HepG2 (cell line): Measurements from ENCODE around the gene TMEM258. TPM values are rescaled to one million over a fixed set of nuclear protein-coding genes. Genes with fewer than 3 reads are reported as not detected.

ENCODE experiments used
- ADNP ChIP-seq: sonication (generic); formaldehyde crosslinking; IDR thresholded peaks from 2 replicates; pipeline ENCODE4 v1.4.0; 2020; ENCODE audit warnings: missing genetic modification reagents
- AGO1 ChIP-seq: fragments of 200-400 bp; formaldehyde crosslinking; IDR thresholded peaks from 2 replicates; pipeline ENCODE4 v1.6.1; 2017; ENCODE audit warnings: mild to moderate bottlenecking, low read depth, low read length, moderate library complexity; ENCODE audit not compliant: poor library complexity, severe bottlenecking
- CENPT ChIP-seq: sonication (generic); formaldehyde crosslinking; IDR thresholded peaks from 2 replicates; pipeline ENCODE4 v1.8.0; 2022; ENCODE audit warnings: low read depth, mild to moderate bottlenecking, moderate library complexity, missing genetic modification reagents
- FIP1L1 ChIP-seq: fragments of 200-400 bp; formaldehyde crosslinking; IDR thresholded peaks from 2 replicates; pipeline ENCODE4 v1.6.1; 2018; ENCODE audit warnings: low read depth, mild to moderate bottlenecking, low read length, moderate library complexity, borderline replicate concordance; ENCODE audit not compliant: insufficient read depth
- HNF1B ChIP-seq: sonication (generic); formaldehyde crosslinking; IDR thresholded peaks from 2 replicates; pipeline ENCODE4 v1.5.1; 2020; ENCODE audit warnings: mild to moderate bottlenecking, moderate library complexity, missing genetic modification reagents
- LRRFIP1 ChIP-seq: sonication (generic); formaldehyde crosslinking; conservative IDR thresholded peaks from 2 replicates; pipeline ENCODE4 v1.4.0; 2020; ENCODE audit warnings: missing genetic modification reagents
- MTA1 ChIP-seq: sonication (generic); formaldehyde crosslinking; IDR thresholded peaks from 2 replicates; pipeline ENCODE4 v1.4.0; 2020; ENCODE audit warnings: missing genetic modification reagents, mild to moderate bottlenecking, borderline replicate concordance
- SP5 ChIP-seq: IDR thresholded peaks from 2 replicates; pipeline ENCODE4 v1.6.1; 2016; ENCODE audit warnings: low read depth, borderline replicate concordance
- SUZ12 ChIP-seq: fragments of 150-350 bp; IDR thresholded peaks from 2 replicates; pipeline ENCODE4 v1.6.1; 2014; ENCODE audit warnings: low read depth, low read length
- THYN1 ChIP-seq: sonication (generic); formaldehyde crosslinking; IDR thresholded peaks from 2 replicates; pipeline ENCODE4 v1.8.1; 2023; ENCODE audit warnings: low read depth, mild to moderate bottlenecking, moderate library complexity, missing genetic modification reagents, borderline replicate concordance
- ZMAT5 ChIP-seq: sonication (generic); formaldehyde crosslinking; IDR thresholded peaks from 2 replicates; pipeline ENCODE4 v1.5.0; 2020; ENCODE audit warnings: mild to moderate bottlenecking, low read depth, missing genetic modification reagents, borderline replicate concordance
- ZNF749 ChIP-seq: sonication (generic); formaldehyde crosslinking; IDR thresholded peaks from 2 replicates; pipeline ENCODE4 v1.8.0; 2022; ENCODE audit warnings: mild to moderate bottlenecking, missing genetic modification reagents, moderate library complexity, borderline replicate concordance
- ZNF784 ChIP-seq: sonication (generic); formaldehyde crosslinking; IDR thresholded peaks from 2 replicates; pipeline ENCODE4 v1.5.1; 2020; ENCODE audit warnings: missing genetic modification reagents, mild to moderate bottlenecking, borderline replicate concordance
- ZSCAN12 ChIP-seq: sonication (generic); formaldehyde crosslinking; IDR thresholded peaks from 2 replicates; pipeline ENCODE4 v1.9.0; 2021; ENCODE audit warnings: mild to moderate bottlenecking, missing genetic modification reagents
- polyA plus RNA-seq, 8 experiments: library from polyadenylated mRNA; depleted of rRNA in 3 of 8; stranded (reverse) in 7 of 8; unstranded in 1 of 8; fragments of >200 nt; fragmentation: Illumina TruSeq in 4 of 8; extraction: Trizol in 4 of 8; gene quantifications; 2 replicates each; pipeline versions ENCODE4 v1.2.1 to v1.2.3, GENCODE V29; 2011 to 2016; ENCODE audit warnings: low read depth in 4 of 8, missing spikeins in 1 of 8, mixed read lengths in 1 of 8; ENCODE audit not compliant: insufficient read depth in 1 of 8
- total RNA-seq, 5 experiments: library from RNA; depleted of rRNA; stranded (reverse); fragments of >200 nt; fragmentation: Illumina TruSeq; extraction: Trizol; gene quantifications; 2 replicates each; pipeline ENCODE4 v1.2.3, GENCODE V29; 2016; ENCODE audit warnings: low read depth in 1 of 5
- TF ChIP-seq, protein P1 (sequence below): IDR thresholded peaks from 2 replicates; pipeline ENCODE4 v1.6.1; 2012; ENCODE audit warnings: low read depth, low read length, improper control_type of control experiment
- TF ChIP-seq, protein P2 (sequence below): IDR thresholded peaks from 2 replicates; pipeline ENCODE4 v1.6.1; 2016
- TF ChIP-seq, protein P3 (sequence below): sonication (generic); formaldehyde crosslinking; IDR thresholded peaks from 2 replicates; pipeline ENCODE4 v1.5.0; 2020; ENCODE audit warnings: missing genetic modification reagents

TMEM258 gene
- total and polyA plus RNA-seq, 2 of the 13 experiments (the other 11 are each of a cell fraction or from before 2014, with no cell fraction given): 175 to 424 TPM

GRCh38 chr11:61828629-61829407 is 36.4 kb upstream of the TMEM258 start (continued):
- 0 out of 2 replicates have a peak, but pooled peaks have one; percentile 39 for TF ChIP-seq HNF1B (CRISPR knock-in tag)
- TF ChIP-seq, protein P1, sequence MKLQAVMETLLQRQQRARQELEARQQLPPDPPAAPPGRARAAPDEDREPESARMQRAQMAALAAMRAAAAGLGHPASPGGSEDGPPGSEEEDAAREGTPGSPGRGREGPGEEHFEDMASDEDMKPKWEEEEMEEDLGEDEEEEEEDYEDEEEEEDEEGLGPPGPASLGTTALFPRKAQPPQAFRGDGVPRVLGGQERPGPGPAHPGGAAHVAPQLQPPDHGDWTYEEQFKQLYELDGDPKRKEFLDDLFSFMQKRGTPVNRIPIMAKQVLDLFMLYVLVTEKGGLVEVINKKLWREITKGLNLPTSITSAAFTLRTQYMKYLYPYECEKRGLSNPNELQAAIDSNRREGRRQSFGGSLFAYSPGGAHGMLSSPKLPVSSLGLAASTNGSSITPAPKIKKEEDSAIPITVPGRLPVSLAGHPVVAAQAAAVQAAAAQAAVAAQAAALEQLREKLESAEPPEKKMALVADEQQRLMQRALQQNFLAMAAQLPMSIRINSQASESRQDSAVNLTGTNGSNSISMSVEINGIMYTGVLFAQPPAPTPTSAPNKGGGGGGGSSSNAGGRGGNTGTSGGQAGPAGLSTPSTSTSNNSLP: no peak
- TF ChIP-seq ZNF784 (CRISPR knock-in tag): no peak
- TF ChIP-seq ADNP (CRISPR knock-in tag): no peak
- TF ChIP-seq, protein P2, sequence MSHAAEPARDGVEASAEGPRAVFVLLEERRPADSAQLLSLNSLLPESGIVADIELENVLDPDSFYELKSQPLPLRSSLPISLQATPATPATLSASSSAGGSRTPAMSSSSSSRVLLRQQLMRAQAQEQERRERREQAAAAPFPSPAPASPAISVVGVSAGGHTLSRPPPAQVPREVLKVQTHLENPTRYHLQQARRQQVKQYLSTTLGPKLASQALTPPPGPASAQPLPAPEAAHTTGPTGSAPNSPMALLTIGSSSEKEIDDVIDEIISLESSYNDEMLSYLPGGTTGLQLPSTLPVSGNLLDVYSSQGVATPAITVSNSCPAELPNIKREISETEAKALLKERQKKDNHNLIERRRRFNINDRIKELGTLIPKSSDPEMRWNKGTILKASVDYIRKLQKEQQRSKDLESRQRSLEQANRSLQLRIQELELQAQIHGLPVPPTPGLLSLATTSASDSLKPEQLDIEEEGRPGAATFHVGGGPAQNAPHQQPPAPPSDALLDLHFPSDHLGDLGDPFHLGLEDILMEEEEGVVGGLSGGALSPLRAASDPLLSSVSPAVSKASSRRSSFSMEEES: no peak; the same call in 1 of the 2 replicates
- no peak for TF ChIP-seq SUZ12
- no peak for TF ChIP-seq THYN1
- TF ChIP-seq LRRFIP1 (CRISPR knock-in tag): no peak
- no peak for TF ChIP-seq ZMAT5 (CRISPR knock-in tag)
- TF ChIP-seq SP5 (CRISPR knock-in tag): no peak
- no peak for TF ChIP-seq AGO1
- TF ChIP-seq CENPT: no peak
- TF ChIP-seq MTA1: peak; percentile 8; the same call in 1 of the 2 replicates
- TF ChIP-seq, protein P3, sequence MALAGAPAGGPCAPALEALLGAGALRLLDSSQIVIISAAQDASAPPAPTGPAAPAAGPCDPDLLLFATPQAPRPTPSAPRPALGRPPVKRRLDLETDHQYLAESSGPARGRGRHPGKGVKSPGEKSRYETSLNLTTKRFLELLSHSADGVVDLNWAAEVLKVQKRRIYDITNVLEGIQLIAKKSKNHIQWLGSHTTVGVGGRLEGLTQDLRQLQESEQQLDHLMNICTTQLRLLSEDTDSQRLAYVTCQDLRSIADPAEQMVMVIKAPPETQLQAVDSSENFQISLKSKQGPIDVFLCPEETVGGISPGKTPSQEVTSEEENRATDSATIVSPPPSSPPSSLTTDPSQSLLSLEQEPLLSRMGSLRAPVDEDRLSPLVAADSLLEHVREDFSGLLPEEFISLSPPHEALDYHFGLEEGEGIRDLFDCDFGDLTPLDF: no peak
- no peak; the same call in 1 of the 2 replicates for TF ChIP-seq ZNF749
- TF ChIP-seq FIP1L1: no peak
- no peak for TF ChIP-seq ZSCAN12 (CRISPR knock-in tag)
